Measurements from ENCODE around the gene SAV1. TPM values are rescaled to one million over a fixed set of nuclear protein-coding genes. Genes with fewer than 3 reads are reported as not detected.
"Not testable (repeated sequence)": the region's sequence is repeated elsewhere in the genome, so short reads cannot be mapped to it uniquely, and the experiment has no call there.

SAV1 gene
- total and polyA plus RNA-seq, 5 experiments from 2014 or later: 5.7 to 11.0 (median 7.2) TPM

DNA sequence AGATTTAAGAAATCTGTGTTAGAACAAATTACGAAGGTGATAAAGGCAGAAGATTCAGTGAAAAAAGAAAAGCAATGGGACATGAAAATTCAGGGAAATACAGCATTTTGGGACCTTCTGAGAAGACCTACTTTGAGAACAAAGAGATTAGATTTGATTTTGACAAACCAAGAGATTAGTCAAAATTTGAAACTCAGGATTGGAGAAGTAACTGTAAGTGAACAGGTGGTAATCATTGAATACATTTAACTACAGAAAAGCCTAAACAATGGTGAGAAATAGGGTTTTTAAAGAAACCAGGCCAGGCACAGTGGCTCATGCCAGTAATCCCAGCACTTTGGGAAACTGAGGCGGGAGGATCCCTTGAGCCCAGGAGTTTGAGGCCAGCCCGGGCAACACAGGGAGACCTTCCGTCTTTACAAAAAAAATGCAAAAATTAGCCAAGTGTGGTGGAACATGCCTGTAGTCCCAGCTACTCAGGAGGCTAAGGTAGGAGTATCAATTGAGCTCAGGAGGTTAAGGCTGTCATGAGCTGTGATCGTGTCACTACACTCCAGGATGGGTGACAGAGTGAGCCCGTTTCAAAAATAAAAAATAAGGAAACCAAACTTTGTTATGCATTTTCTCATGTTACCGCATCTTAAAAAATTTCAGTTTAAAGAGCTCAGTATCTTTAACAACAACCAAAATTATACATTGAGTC lies 8.9 kb upstream of the SAV1 start:
- Mint-ChIP-seq H3K4me3 (peak overlapping the region in 1 of 10 donors; percentile 70), H3K27me3 (no peaks in the 10 kb centered on the region), H3K4me1 (peaks cover 4 to 16% (median 5%) of the 10 kb centered on the region in 4 donors), H3K27ac (peak overlapping the region in 3 of 10 donors; percentile 2 to 78 (median 63)), H3K9me3 (no peaks in the 10 kb centered on the region), H3K36me3 (no peaks in the 10 kb centered on the region)
- POLR2A ChIA-PET: no interaction called here
- ATAC-seq (no peak), DNase-seq (no peak)

GRCh38 chr14:50675597-50675996 lies 7.5 kb upstream of the SAV1 start:
- Mint-ChIP-seq H3K27ac (no peak overlapping the region), H3K4me1 (peaks cover 4 to 16% (median 5%) of the 10 kb centered on the region in 4 donors), H3K36me3 (no peaks in the 10 kb centered on the region), H3K4me3 (no peak overlapping the region), H3K9me3 (no peaks in the 10 kb centered on the region), H3K27me3 (no peaks in the 10 kb centered on the region)
- ATAC-seq (no peak), DNase-seq (no peak)
- POLR2A ChIA-PET: no interaction called here

DNA sequence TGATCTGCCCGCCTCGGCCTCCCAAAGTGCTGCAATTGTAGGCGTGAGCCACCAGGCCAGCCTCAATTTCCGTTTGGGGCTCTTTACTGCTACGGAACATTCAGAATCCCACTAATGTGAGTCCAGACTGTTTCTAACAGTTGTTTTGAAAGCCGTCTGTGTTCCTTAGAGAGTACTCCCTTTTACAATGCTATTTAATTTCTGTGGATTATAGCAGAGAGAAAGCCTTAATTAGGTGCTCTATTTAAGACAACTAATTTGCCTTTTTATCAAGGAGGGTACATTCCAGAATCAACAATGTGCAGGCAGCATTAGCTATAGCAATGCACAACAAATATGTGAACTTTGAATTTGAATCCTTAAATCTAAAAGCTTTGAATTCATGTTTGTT lies 2.8 kb upstream of the SAV1 start:
- DNase-seq (no peak), ATAC-seq (no peak)
- H3K4me1 Mint-ChIP-seq: peaks cover 6 to 14% (median 11%) of the 10 kb centered on the region in 4 donors
- no peaks in the 10 kb centered on the region for H3K36me3 Mint-ChIP-seq
- H3K27me3 Mint-ChIP-seq: no peaks in the 10 kb centered on the region
- H3K27ac Mint-ChIP-seq: no peak overlapping the region
- no peak overlapping the region for H3K4me3 Mint-ChIP-seq
- no peaks in the 10 kb centered on the region for H3K9me3 Mint-ChIP-seq
- POLR2A ChIA-PET: interaction anchor here (0.5 to 0.6 kb wide), 2 partner anchors 14 to 1910 kb away, joined by 3 read pairs; no protein-coding TSS in a partner anchor

DNA sequence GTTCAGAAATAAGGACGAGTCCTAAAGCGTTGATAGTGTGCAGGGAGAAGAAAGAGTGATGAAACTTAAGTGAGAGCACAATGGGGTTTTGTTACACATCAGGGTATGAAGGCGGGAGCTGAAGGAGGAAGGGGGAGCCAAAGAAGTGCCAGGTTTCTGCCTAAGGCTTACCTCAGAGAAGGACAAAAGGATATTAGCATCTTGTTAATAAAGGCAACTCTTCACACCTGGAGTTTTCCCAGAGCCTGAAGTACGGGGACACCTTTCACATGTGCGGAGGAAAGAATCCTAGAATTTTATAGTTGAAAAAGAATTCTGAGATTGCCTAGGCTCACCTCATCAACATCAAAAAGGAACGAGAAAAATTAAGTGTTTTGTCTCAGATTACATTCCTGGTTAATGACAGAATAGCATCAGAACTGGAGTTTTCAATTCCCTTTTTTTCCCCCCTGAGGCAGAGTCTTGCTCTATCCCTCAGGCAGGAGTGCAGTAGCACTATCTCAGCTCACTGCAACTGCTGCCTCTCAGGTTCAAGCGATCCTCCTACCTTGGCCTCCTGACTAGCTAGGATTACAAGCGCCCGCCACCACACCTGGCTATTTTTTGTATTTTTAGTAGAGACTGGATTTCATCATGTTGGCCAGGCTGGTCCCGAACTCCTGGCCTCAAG lies 2.2 kb upstream of the SAV1 start:
- POLR2A ChIA-PET: interaction anchor here (0.5 kb wide), 1 partner anchor 1910 kb away, joined by 3 read pairs; no protein-coding TSS in a partner anchor
- Mint-ChIP-seq H3K9me3 (no peaks in the 10 kb centered on the region), H3K36me3 (peaks cover 0 to under 1% (median 0%) of the 10 kb centered on the region in 3 donors), H3K4me3 (no peak overlapping the region), H3K27me3 (no peaks in the 10 kb centered on the region), H3K4me1 (peaks cover 6 to 17% (median 11%) of the 10 kb centered on the region in 4 donors), H3K27ac (no peak overlapping the region)
- DNase-seq (no peak), ATAC-seq (no peak)

DNA sequence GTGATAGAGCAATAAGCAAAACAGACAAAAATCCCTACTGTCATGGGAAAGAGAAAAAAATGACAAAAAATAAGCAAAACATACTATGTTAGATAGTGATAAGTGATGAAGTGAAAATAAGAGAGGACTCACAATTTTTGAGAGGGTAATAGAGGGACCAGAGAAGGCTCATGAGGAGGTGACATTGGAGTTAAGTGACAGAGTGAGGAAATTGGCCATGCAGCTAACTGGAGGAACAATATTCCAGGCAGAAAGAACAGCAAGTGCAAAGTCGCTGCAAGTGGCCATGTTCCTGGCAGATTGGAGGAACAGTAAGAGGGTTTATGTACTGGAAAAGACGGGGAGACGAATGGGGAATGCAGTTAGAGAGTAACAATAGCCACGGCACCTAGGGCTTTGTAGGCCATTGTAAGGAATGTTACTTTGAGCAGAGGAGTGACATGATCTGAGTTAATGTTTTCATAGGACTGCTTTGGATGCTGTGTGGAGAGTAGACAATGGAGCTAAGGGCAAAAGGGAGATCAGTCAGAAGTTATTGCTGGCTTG lies 1.4 kb upstream of the SAV1 start:
- Mint-ChIP-seq H3K27ac (no peak overlapping the region), H3K27me3 (no peaks in the 10 kb centered on the region), H3K36me3 (peaks cover 0 to 4% (median 3%) of the 10 kb centered on the region in 3 donors), H3K9me3 (no peaks in the 10 kb centered on the region), H3K4me3 (no peak overlapping the region), H3K4me1 (peaks cover 6 to 20% (median 11%) of the 10 kb centered on the region in 4 donors)
- ATAC-seq: no peak
- no peak for DNase-seq
- POLR2A ChIA-PET: no interaction called here

GRCh38 chr14:50668826-50669143 lies 679 bp upstream of the SAV1 start:
- DNase-seq: no peak
- POLR2A ChIA-PET: no interaction called here
- H3K36me3 Mint-ChIP-seq: peaks cover 3 to 6% (median 4%) of the 10 kb centered on the region in 3 donors
- no peaks in the 10 kb centered on the region for H3K9me3 Mint-ChIP-seq
- ATAC-seq: no peak
- H3K27me3 Mint-ChIP-seq: no peaks in the 10 kb centered on the region
- no peak overlapping the region for H3K27ac Mint-ChIP-seq
- H3K4me1 Mint-ChIP-seq: peaks cover 9 to 22% (median 13%) of the 10 kb centered on the region in 4 donors
- no peak overlapping the region for H3K4me3 Mint-ChIP-seq

GRCh38 chr14:50667684-50667995 lies 466 bp downstream of the SAV1 start:
- POLR2A ChIA-PET: no interaction called here
- Mint-ChIP-seq H3K27ac (peak overlapping the region; percentile 80 to 92 (median 89)), H3K4me1 (peaks cover 13 to 25% (median 17%) of the 10 kb centered on the region in 4 donors), H3K9me3 (no peaks in the 10 kb centered on the region), H3K4me3 (peak overlapping the region in 2 of 10 donors; percentile 89 to 92), H3K36me3 (peaks cover 6 to 11% (median 6%) of the 10 kb centered on the region in 3 donors), H3K27me3 (no peaks in the 10 kb centered on the region)
- peak in 7 of 10 donors; percentile 2 to 66 (median 22) for DNase-seq
- ATAC-seq: peak; percentile 65 to 70

DNA sequence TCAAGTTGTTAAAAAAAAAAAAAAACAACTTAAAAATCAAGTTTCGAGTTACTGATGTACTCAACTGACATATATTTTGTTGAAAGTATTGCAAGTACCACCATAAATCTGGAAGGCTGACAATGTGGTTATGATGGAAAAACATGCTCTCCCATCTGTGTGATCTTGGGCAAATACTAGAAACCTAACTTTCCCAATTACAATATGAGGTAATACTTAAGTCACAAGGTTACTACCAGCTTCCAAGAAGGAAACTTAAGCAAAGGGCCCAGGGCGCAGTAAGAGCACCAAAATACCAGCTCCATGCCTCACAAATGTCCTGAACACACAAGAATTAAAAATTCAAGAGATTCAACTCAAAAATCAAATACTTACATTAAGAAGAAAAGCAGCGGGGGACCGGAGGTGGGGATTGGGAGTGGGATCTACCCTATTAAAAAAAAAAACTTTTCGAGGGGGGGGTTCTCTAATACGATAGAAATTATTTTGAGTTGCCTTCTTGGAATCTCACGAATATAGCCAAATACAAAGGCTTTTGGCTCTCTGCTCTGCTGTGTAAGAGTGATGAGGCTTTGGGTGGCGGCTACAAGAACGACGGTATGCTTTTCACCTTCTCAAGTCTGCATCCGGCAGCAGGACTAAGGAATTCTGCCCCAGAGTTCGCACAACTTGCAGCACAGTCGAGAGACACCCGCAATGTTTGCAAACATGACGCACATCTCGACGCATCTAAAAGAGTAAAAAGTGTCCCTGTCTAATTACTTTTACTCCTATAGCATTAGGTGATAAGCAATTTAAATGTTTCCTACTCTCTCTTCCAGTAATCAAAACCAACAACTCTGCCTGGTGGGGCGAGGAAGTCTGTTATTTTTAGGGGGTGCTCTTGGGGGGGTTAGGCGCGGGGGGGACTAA lies 1.1 kb downstream of the SAV1 start:
- H3K4me3 Mint-ChIP-seq: peak overlapping the region in 2 of 10 donors; percentile 89 to 92
- H3K4me1 Mint-ChIP-seq: peaks cover 13 to 25% (median 18%) of the 10 kb centered on the region in 4 donors
- peaks cover 6 to 11% (median 6%) of the 10 kb centered on the region in 3 donors for H3K36me3 Mint-ChIP-seq
- no peaks in the 10 kb centered on the region for H3K27me3 Mint-ChIP-seq
- POLR2A ChIA-PET: interaction anchor here (0.7 kb wide), 1 partner anchor 405 kb away, joined by 3 read pairs; no protein-coding TSS in a partner anchor
- DNase-seq (peak in 9 of 10 donors; percentile 6 to 70 (median 58)), ATAC-seq (peak; percentile 36 to 84)
- H3K9me3 Mint-ChIP-seq: no peaks in the 10 kb centered on the region
- H3K27ac Mint-ChIP-seq: peak overlapping the region; percentile 80 to 92 (median 89)

GRCh38 chr14:50665300-50665699 lies 2.8 kb downstream of the SAV1 start:
- ATAC-seq, H3K27ac Mint-ChIP-seq, POLR2A ChIA-PET, H3K9me3 Mint-ChIP-seq, DNase-seq, H3K4me3 Mint-ChIP-seq, H3K27me3 Mint-ChIP-seq: not testable (repeated sequence)
- H3K4me1 Mint-ChIP-seq: peaks cover 13 to 25% (median 18%) of the 10 kb centered on the region in 4 donors
- peaks cover 6 to 19% (median 18%) of the 10 kb centered on the region in 3 donors for H3K36me3 Mint-ChIP-seq

DNA sequence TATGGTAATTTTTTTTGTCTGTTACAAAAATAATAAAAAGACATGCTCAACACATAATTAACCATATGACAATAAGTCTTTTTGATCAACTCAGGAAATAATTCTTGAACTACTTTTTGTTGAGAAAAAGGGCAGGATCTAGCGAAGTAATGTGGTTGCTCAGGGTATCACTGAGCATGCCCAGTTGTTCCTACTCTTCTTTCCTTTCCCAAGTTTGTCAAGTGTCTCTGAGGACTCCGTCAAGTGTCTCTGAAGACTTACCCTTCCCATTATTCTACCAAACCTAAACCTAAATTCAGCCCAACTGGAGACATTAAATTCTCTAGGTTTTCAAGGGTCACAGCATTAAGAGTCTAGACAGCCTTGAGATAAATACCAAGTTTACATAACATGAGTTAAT lies 3.5 kb downstream of the SAV1 start:
- POLR2A ChIA-PET, ATAC-seq, H3K4me3 Mint-ChIP-seq: not testable (repeated sequence)

GRCh38 chr14:50659327-50659974 lies 8.7 kb downstream of the SAV1 start:
- peaks cover 2 to 15% (median 7%) of the 10 kb centered on the region in 4 donors for H3K4me1 Mint-ChIP-seq
- DNase-seq (no peak), ATAC-seq (no peak)
- POLR2A ChIA-PET: no interaction called here
- H3K9me3 Mint-ChIP-seq: no peaks in the 10 kb centered on the region
- H3K27ac Mint-ChIP-seq: no peak overlapping the region
- no peak overlapping the region for H3K4me3 Mint-ChIP-seq
- H3K36me3 Mint-ChIP-seq: peaks cover 6 to 16% (median 16%) of the 10 kb centered on the region in 3 donors
- H3K27me3 Mint-ChIP-seq: no peaks in the 10 kb centered on the region

More for the DNA sequence above, 3.5 kb downstream of the SAV1 start:
- not testable (repeated sequence) for H3K27me3 Mint-ChIP-seq, H3K9me3 Mint-ChIP-seq, DNase-seq
- Mint-ChIP-seq H3K4me1 (peaks cover 13 to 25% (median 18%) of the 10 kb centered on the region in 4 donors), H3K36me3 (peaks cover 6 to 20% (median 19%) of the 10 kb centered on the region in 3 donors), H3K27ac (peak overlapping the region in 1 of 10 donors; percentile 14)

DNA sequence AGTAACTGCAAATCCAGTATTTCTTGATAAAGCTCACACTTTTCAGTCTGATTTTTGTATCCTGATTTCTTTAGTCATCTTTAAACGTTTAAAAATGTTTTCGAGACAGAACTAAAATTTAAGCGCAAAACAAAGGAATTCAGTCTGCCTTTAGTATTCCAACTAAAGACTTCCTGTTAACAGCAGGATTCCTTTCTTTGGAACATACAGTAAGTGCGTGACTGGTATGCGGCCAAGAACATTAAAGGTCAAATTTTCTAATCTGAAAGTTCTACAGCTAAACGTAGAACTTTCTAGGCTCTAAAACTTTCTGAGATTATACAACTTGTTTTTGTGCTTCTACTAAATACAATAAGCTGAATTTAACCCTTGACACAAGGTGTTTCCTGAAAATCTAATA lies 9.9 kb downstream of the SAV1 start:
- no peak overlapping the region for H3K4me3 Mint-ChIP-seq
- no peaks in the 10 kb centered on the region for H3K27me3 Mint-ChIP-seq
- peaks cover 0 to 16% (median 10%) of the 10 kb centered on the region in 3 donors for H3K36me3 Mint-ChIP-seq
- DNase-seq: no peak
- POLR2A ChIA-PET: no interaction called here
- no peaks in the 10 kb centered on the region for H3K9me3 Mint-ChIP-seq
- peaks cover 2 to 12% (median 2%) of the 10 kb centered on the region in 4 donors for H3K4me1 Mint-ChIP-seq
- H3K27ac Mint-ChIP-seq: no peak overlapping the region
- ATAC-seq: no peak

All from naive thymus-derived CD8-positive, alpha-beta T cell (primary cell).